ENCODE data around the gene RPL38.

The RPL38 gene

GRCh38 chr17:74199306-74200092, 4.0 kb upstream of the RPL38 start:
- no peak overlapping the region for H3K4me3 ChIP-seq (ENCODE audit: control insufficient read depth, low read depth, low read length)
- no peak for DNase-seq (ENCODE audit: low read depth)
- TF ChIP-seq CTCF (IDR thresholded peaks at IDR 0.05; ENCODE audit: control insufficient read depth, insufficient read depth, low read depth, low read length, missing control alignments) = peak; percentile 93

GRCh38 chr17:74200112-74200511, 3.4 kb upstream of the RPL38 start:
- DNase-seq (ENCODE audit: low read depth) = no peak
- H3K4me3 ChIP-seq (ENCODE audit: control insufficient read depth, low read depth, low read length) = no peak overlapping the region
- TF ChIP-seq CTCF (IDR thresholded peaks at IDR 0.05; ENCODE audit: control insufficient read depth, insufficient read depth, low read depth, low read length, missing control alignments) = no peak

- DNase-seq (ENCODE audit: low read depth) = no peak
- TF ChIP-seq CTCF (IDR thresholded peaks at IDR 0.05; ENCODE audit: control insufficient read depth, insufficient read depth, low read depth, low read length, missing control alignments) = no peak
- no peak overlapping the region for H3K4me3 ChIP-seq (ENCODE audit: control insufficient read depth, low read depth, low read length)
Observed at GRCh38 chr17:74201250-74201649, 2.2 kb upstream of the RPL38 start.

GRCh38 chr17:74201948-74202347, 1.5 kb upstream of the RPL38 start:
- no peak overlapping the region for H3K4me3 ChIP-seq (ENCODE audit: control insufficient read depth, low read depth, low read length)
- DNase-seq (ENCODE audit: low read depth) = no peak
- no peak for TF ChIP-seq CTCF (IDR thresholded peaks at IDR 0.05; ENCODE audit: control insufficient read depth, insufficient read depth, low read depth, low read length, missing control alignments)

- DNase-seq (ENCODE audit: low read depth) = no peak
- H3K4me3 ChIP-seq (ENCODE audit: control insufficient read depth, low read depth, low read length) = no peak overlapping the region
- TF ChIP-seq CTCF (IDR thresholded peaks at IDR 0.05; ENCODE audit: control insufficient read depth, insufficient read depth, low read depth, low read length, missing control alignments) = no peak
Observed at GRCh38 chr17:74202938-74203337, 540 bp upstream of the RPL38 start.

GRCh38 chr17:74204474-74204873, 996 bp downstream of the RPL38 start:
- DNase-seq (ENCODE audit: low read depth) = no peak
- H3K4me3 ChIP-seq (ENCODE audit: control insufficient read depth, low read depth, low read length) = peak overlapping the region; percentile 99
- TF ChIP-seq CTCF (IDR thresholded peaks at IDR 0.05; ENCODE audit: control insufficient read depth, insufficient read depth, low read depth, low read length, missing control alignments) = no peak

All from AG09309 (cell line).